ENCODE data around the gene ITGA2B. TPM values are rescaled to one million over a fixed set of nuclear protein-coding genes. Genes with fewer than 3 reads are reported as not detected.
"Not testable (repeated sequence)": the region's sequence is repeated elsewhere in the genome, so short reads cannot be mapped to it uniquely, and the experiment has no call there.

ITGA2B gene
- total and polyA plus RNA-seq, 2 of the 13 experiments (the other 11 are each of a cell fraction or from before 2014, with no cell fraction given), result 0.38 to 1.1 TPM

- DNase-seq (ENCODE audit: low spot score); H2AFZ ChIP-seq (ENCODE audit: low read length); H3K36me3 ChIP-seq (replicated peaks in 1 of 2; ENCODE audit: control insufficient read depth in 1 of 2, insufficient read depth in 2 of 2, low read length in 2 of 2); H3K27ac ChIP-seq (ENCODE audit: extremely low read length, insufficient read depth, low read length); in situ Hi-C loops (cut with HindIII; ENCODE audit: extremely low pct_ligation_motif_present, low pct_unique_long_range_greater_than_20kb); H3K9ac ChIP-seq (ENCODE audit: insufficient read depth, low read depth, low read length); ATAC-seq; H3K4me3 ChIP-seq (replicated peaks in 1 of 3; ENCODE audit: insufficient read depth in 1 of 3, low read depth in 2 of 3, low read length in 3 of 3); BruUV-seq (replicated peaks); H3K9me3 ChIP-seq (ENCODE audit: low read length); H4K20me1 ChIP-seq (ENCODE audit: insufficient read depth, low read length); FAIRE-seq; H3K4me2 ChIP-seq (ENCODE audit: low read depth, low read length); H3K79me2 ChIP-seq (ENCODE audit: insufficient read depth, low read length); intact Hi-C loops (cut with micrococcal nuclease; ENCODE audit: unreplicated experiment): not testable (repeated sequence)
- POLR2A ChIA-PET, result interaction anchor here (0.6 to 2.0 kb wide), 2 partner anchors 15 to 475 kb away, joined by 3 to 9 read pairs; partner anchors contain the start of gene GRN
- CTCF ChIA-PET (ENCODE audit: low intra/inter-chr PET ratio, low total read pairs), result interaction anchor here (1.5 to 2.7 kb wide), 2 partner anchors 16 to 20 kb away, joined by 4 to 6 read pairs; partner anchors contain the start of gene GRN
- H3K4me1 ChIP-seq (ENCODE audit: insufficient read depth, low read length), result peaks cover 48% of the 10 kb centered on the region
- 61% methylated on average over 5 of the region's 5 CpGs for WGBS (ENCODE audit: low lambda C conversion rate)
- peaks cover 0 to 24% of the 10 kb centered on the region in 2 experiments; a peak in 4 of 5 replicates for H3K27me3 ChIP-seq (ENCODE audit: control insufficient read depth in 1 of 2, insufficient read depth in 2 of 2, low read length in 2 of 2)
Measured at GRCh38 chr17:44330263-44330662, 59.2 kb downstream of the ITGA2B start.

GRCh38 chr17:44329516-44329915, 59.9 kb downstream of the ITGA2B start:
- H3K9ac ChIP-seq (ENCODE audit: insufficient read depth, low read depth, low read length); DNase-seq (ENCODE audit: low spot score); H3K4me3 ChIP-seq (replicated peaks in 1 of 3; ENCODE audit: insufficient read depth in 1 of 3, low read depth in 2 of 3, low read length in 3 of 3); H3K36me3 ChIP-seq (replicated peaks in 1 of 2; ENCODE audit: control insufficient read depth in 1 of 2, insufficient read depth in 2 of 2, low read length in 2 of 2); ATAC-seq; FAIRE-seq; H3K4me2 ChIP-seq (ENCODE audit: low read depth, low read length); BruUV-seq (replicated peaks); H3K27ac ChIP-seq (ENCODE audit: extremely low read length, insufficient read depth, low read length); H3K9me3 ChIP-seq (ENCODE audit: low read length); POLR2A ChIA-PET; H4K20me1 ChIP-seq (ENCODE audit: insufficient read depth, low read length); H3K79me2 ChIP-seq (ENCODE audit: insufficient read depth, low read length); H2AFZ ChIP-seq (ENCODE audit: low read length): not testable (repeated sequence)
- peaks cover 48% of the 10 kb centered on the region for H3K4me1 ChIP-seq (ENCODE audit: insufficient read depth, low read length)
- intact Hi-C loops (cut with micrococcal nuclease; ENCODE audit: unreplicated experiment) (loop anchor here (5.0 to 10.0 kb wide), 2 partner anchors 55 to 127 kb away; no protein-coding TSS in a partner anchor), in situ Hi-C loops (cut with HindIII; ENCODE audit: extremely low pct_ligation_motif_present, low pct_unique_long_range_greater_than_20kb) (loop anchor here (5.0 kb wide), 1 partner anchor 107 kb away; no protein-coding TSS in a partner anchor)
- 83% methylated on average over 7 of the region's 7 CpGs for WGBS (ENCODE audit: low lambda C conversion rate)
- H3K27me3 ChIP-seq (ENCODE audit: control insufficient read depth in 1 of 2, insufficient read depth in 2 of 2, low read length in 2 of 2), result peaks cover 0 to 19% of the 10 kb centered on the region in 2 experiments; a peak in 3 of 5 replicates
- CTCF ChIA-PET (ENCODE audit: low intra/inter-chr PET ratio, low total read pairs), result interaction anchor here (1.5 kb wide), 1 partner anchor 21 kb away, joined by 4 read pairs; no protein-coding TSS in a partner anchor
